GM08714 (cell line): Measurements from ENCODE around the gene TVP23C.

Experiments
- H3K4me3 ChIP-seq: fragments of 200-500 bp; sonication (Bioruptor generic); 2 replicates; pipeline ENCODE4 v1.5.1; 2014; ENCODE audit warnings: mild to moderate bottlenecking, low read length, inconsistent platforms
- ZNF274 ChIP-seq: IDR thresholded peaks from 2 replicates; pipeline ENCODE4 v1.6.1; 2012; ENCODE audit warnings: mild to moderate bottlenecking, low read depth, low read length

The TVP23C gene

DNA sequence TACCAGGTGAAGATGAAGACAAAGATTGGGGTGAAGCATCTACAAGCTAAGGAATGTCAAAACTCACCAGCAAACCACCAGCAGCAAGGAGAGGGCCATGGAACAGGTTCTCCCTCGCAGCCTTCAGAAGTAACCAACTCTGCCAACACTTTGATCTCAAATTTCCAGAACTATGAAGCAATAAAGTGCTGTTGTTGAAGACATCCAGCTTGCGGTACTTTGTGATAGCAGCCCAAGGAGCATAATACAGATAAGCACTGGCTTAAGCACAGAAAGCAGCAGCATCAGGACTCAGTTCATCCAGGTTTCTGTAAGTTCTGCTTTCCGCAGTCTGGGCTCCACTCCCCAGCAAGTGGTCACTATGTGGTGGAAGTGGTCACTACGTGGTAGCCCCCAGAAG is 79.9 kb downstream of the TVP23C start:
- H3K4me3 ChIP-seq, result no peak overlapping the region
- TF ChIP-seq ZNF274, result no peak

DNA sequence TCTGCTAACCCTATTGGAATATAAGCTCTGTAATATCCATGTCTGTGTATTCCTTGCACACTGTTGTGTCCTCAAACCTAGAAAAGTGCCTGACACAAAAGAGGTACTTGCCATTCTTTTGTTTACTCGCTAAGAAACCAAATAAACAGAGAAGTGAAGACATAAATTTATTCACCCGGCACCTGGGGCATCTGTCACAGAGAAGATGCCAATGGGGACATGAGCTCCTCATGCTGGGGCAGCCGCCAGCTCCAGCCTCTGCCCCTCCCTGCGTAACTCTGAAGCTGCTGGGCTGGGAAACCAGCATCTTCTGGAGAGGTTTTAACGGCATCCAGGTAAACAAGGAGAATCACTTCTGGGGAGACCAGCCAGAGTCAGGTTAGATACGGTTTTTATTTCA is 80.8 kb downstream of the TVP23C start:
- no peak for TF ChIP-seq ZNF274

DNA sequence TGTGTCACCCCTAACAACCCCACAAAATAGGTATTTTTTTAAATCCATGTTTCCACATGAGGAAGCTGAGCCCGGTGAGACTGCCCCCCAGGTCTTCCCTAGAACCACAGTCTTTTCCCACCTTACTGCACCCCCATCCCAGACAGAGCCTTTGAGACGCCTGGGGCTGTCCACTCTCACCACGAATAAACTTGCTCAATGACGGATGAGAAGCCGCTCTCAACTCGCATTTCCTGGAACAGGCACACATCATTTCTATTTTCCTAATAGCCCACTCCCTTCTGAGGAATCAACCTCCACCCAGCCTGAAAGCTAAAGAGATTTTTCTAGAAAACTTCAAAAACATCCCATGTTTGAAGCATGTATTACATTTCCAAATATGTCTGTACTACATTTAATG is 81.8 kb downstream of the TVP23C start:
- no peak for TF ChIP-seq ZNF274
- no peak overlapping the region for H3K4me3 ChIP-seq

More for the DNA sequence above, 80.8 kb downstream of the TVP23C start:
- no peak overlapping the region for H3K4me3 ChIP-seq

DNA sequence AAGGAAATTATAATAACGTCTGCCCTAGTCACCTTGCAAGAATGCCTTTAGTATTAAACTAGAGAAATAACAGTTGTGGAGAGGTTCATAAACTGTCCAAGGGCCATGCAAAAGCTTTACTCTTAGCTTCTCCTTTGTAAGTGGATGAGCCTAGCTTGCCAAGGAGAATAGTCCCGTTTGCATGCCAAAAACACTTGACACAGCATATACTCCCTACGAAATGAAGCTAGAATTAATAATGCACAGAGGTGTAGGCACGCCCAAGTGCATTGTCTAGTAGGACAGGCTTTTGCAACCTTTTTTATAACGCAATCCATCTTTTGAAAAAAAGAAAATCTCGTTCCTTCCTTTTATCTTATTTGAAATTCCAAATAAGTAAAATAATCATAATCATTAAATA is 83.1 kb downstream of the TVP23C start:
- no peak for TF ChIP-seq ZNF274

DNA sequence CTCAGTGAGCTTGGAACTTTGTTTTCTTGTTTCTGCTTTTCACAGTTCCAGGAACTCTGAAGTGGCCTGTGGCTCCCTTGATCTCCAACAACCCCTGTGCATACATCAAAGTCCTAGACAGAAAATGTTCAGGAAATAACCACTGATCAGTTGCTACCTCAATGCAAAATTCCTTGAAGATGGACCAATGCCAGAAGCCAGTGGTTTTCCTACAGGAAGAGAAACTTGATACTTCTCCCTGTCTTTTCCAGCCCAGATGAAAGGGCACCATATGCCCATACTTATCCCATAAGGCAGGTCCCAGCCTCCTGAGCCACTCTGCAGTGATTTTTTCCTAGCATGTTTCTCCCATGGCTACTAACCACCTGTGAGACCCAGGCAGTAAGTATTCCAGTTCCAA is 83.6 kb downstream of the TVP23C start:
- no peak for TF ChIP-seq ZNF274

More for the DNA sequence above, 83.1 kb downstream of the TVP23C start:
- H3K4me3 ChIP-seq, result no peak overlapping the region

DNA sequence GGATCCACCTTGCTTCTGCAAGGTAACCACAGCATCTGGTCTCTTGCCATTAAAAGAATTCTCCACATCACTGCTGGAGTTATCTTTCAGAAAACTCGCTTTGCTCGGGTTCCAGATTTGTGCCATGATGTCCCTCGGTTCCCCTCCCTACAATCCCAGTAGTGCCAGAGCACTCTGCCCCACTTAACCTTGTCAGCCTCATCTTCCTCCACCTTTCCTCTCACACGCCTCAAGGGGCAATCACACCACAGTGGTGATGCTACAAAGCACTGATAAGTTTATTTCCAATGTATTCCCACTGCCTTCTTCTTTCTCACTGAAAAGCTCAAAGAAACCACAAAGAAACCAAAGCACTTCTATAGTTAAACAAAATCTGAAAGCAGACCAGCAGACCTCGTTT is 84.4 kb downstream of the TVP23C start:
- TF ChIP-seq ZNF274, result no peak
- no peak overlapping the region for H3K4me3 ChIP-seq

More for the DNA sequence above, 83.6 kb downstream of the TVP23C start:
- no peak overlapping the region for H3K4me3 ChIP-seq

DNA sequence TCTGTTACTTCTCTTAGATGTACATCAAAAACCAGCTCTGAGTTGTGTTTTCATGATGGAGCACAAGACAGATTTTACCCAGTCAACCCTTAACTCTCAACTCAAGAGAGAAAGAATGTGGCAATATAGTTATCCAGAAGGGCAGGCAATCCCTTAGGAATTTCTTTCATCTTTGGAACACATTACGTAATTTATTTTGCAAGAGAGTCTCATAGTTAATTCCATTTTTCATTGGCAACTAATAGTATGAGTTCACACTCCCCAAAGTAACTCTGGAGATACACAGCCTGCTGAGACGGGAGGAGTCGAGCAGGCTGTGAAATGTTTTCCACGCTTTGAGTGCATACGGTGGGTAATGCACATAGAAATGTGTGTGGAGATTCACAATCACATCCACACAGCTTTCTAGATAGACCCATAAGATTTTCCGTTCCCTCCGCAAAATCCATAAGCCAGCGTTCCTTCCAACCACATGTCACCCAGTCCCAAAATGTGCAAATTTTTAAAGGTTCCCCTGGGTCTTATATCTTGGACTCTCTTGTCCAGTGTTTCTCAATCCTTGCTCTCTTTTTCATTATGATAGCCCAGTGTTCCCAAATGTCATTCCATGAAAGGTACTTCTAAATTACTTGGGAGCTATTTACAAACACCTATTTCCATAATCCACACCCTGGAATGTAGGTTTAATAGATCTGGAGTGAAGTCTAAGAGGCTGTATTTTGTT is 87.5 kb downstream of the TVP23C start:
- TF ChIP-seq ZNF274, result no peak
- H3K4me3 ChIP-seq, result no peak overlapping the region

DNA sequence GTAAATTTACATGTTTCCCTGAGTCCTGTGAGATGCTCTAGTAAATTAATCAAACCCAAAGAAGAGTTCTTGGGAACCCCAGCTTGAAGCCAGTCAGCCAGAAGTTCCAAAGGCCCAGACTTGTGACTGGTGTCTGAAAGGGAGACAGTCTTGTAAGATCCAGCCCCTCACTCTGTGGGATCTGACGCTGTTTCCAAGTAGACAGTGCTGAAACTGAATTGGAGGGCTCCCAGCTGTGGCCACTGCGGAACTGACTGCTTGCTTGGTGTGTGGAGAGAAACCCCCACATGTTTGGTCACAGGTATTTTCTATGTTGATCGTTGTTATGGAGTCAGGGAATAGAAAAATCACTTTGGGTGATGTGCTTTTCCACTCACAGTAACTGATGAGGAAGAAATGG is 90.4 kb downstream of the TVP23C start:
- no peak for TF ChIP-seq ZNF274

DNA sequence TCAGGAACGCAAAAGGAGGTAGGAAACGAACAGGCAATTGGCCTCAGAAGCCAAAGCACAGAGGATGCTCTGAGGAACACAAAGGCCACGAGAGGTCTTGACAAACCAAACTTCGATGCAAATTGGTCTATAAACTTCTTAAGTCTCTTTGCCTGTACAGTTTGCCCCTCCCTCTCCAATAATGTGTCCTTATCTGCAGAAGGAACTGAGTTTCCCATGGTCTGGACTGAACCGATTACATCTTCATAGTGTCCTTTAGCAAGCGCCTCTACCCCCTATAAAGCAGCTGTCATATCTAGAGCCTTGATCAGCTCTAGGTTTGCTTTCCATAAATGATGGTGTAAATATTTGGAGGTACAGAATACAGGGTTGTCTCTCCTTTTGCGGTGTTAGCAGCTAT is 92.7 kb downstream of the TVP23C start:
- TF ChIP-seq ZNF274, result no peak
- H3K4me3 ChIP-seq, result no peak overlapping the region

More for the DNA sequence above, 90.4 kb downstream of the TVP23C start:
- H3K4me3 ChIP-seq, result no peak overlapping the region

DNA sequence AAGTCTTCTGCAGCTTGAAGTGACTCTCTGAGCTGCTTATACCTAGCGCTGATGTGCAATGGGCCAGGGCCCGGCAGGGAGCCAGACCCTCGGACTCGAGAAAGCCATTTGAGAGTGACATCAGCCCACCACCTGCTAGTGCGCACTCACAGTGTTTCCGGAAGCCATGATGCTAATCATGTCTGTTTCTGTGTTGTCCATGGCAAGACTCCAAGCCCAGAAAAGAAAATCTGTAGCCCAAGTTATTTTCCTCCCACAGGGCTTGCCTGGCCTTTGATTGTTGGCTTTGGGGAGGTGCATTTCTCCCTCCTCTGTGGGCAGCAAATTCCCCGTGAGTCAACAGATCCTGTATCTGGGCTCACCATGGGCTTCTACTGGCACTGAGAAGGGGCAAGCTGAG is 94.0 kb downstream of the TVP23C start:
- H3K4me3 ChIP-seq, result no peak overlapping the region
- no peak for TF ChIP-seq ZNF274

DNA sequence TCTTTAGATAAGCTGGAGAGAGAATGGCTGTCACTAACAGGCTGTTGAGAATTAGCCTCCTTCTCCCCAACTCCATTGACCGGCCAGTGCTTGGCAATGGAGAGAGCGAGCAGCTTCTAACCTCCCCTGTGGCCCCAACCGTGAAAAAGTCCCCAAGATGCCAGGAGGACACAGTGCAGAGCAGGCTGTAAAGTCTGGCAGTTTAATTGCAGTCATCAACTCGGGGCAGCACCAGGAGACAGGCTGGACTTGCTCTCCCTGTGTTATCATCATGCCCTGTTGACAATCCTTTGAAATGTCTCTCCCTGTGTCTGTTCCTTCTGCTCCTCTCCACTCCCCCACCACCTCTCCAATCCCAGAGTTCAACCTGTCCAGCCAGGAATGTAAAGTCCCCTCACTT is 95.2 kb downstream of the TVP23C start:
- H3K4me3 ChIP-seq, result no peak overlapping the region

DNA sequence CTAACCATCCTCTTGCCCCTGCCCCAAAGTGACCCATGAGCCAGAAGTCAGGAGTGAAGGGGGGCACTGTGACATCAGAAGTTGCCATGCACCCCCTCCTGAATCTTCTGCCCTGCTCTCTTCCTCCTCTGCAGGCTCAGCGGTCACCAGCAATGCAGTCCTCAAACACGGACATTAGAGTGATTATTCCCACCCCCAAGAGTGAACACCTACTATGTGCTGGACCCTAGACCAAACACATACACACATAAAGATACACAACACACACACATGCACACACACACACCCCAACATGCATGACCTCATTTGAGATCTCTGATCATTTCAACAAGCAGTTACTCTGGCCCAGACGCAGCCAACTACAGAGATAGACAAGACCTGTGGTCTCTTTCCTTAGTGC is 95.7 kb downstream of the TVP23C start, which contains the start of gene CDRT4:
CDRT4 (minus strand) TSS at position 30 of the 400 bp plus-strand sequence. CDS start 27,383 bp downstream, outside the sequence.
- H3K4me3 ChIP-seq, result no peak within 1 kb of the TSS
- no peak for TF ChIP-seq ZNF274

More for the DNA sequence above, 95.2 kb downstream of the TVP23C start:
- no peak for TF ChIP-seq ZNF274

DNA sequence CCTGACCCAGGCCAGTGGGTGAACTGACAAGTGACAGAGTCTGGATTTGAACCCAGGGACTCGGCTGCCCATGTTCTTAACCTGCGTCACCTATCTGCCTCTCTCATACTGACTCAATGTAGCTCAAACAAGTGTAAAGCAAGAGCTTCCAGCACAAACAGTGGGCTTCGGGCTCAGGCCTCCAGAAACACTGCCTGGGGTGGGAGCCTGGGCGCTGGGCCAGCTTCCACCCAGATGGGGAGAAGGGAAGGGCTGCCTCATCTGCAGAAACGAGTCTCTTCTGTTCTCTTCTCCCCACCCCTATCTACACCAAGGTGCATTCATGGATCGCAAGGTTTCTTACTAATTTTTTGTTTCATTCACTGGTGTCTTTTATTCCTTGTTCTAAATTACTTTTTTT is 97.2 kb downstream of the TVP23C start:
- no peak for TF ChIP-seq ZNF274

DNA sequence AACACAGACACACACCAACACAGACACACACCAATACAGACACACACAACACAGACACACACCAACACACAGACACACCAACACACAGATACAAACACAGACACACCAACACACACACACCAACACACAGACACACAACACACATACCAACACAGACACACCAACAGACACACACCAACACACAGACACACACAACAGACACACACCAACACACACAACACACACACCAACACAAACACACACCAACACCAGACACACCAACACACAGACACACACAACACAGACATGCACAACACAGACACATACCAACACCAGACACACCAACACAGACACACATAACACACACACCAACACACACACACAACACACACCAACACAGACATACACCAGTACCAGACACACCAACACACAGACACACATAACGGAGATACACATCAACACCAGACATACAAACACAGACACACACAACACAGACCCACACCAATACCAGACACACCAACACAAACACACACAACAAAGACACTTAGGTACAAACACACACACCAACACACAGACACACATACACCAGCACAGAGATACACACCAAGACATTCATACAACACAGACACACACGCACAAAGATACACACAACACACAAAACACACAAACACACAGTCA is 98.1 kb downstream of the TVP23C start:
- no peak for TF ChIP-seq ZNF274
- H3K4me3 ChIP-seq, result no peak overlapping the region

More for the DNA sequence above, 97.2 kb downstream of the TVP23C start:
- no peak overlapping the region for H3K4me3 ChIP-seq

DNA sequence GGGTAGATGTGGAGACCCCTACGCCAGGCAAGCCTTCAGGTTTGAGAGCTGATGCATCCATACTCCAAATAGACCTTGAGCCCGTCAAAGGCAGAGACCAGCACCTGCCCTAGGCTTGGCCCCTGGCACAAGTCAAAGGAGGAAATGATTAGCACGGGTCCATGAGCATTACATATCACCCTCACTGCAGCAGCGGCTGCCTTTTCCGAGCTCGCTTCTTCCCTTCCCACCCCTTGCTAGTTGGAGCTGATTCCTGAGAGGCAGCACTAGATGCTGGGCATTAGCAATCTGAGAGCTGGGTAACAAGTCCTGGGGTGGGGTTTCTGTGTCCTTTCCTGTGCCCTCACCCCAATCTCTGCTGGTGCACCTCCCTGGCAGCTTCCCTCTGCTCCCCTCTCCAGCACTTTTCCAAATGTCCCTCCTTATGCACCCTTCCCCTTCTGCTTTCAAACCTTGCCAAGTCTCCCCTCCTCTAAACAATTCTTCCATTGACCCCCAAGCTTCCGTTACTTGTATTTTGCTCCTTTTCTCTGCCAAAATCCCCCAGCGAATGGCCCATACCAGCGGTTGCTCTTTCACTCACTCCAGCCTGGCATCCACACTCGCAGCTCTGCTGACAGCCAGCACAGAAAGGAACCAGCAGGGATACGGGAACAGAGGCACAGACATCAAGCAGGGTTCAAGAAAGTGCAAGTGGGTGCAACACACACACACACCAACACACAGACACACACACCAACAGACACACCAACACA is 98.9 kb downstream of the TVP23C start:
- TF ChIP-seq ZNF274, result no peak

More for the DNA sequence above, 98.9 kb downstream of the TVP23C start:
- H3K4me3 ChIP-seq, result no peak overlapping the region
